Measurements from ENCODE around the gene RBM24.

DNA sequence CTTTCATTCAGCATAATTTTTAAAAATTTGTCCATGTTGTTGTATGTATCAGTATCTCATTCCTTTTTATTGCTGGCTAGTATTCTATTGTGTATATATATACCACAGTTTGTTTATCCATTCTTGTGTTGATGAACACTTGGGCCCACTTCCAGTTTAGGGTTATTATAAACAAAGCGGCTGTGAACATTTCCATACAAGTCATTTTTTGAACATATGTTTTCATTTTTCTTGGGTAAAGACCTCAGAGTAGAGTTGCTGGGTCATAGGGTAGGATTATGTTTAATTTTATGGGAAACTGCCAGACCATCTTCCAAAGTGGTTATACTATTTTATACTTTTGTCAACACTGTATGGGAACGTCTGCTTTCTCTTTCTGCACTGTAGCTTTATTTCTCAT lies 55.3 kb downstream of the RBM24 start:
- TF ChIP-seq, protein P1, sequence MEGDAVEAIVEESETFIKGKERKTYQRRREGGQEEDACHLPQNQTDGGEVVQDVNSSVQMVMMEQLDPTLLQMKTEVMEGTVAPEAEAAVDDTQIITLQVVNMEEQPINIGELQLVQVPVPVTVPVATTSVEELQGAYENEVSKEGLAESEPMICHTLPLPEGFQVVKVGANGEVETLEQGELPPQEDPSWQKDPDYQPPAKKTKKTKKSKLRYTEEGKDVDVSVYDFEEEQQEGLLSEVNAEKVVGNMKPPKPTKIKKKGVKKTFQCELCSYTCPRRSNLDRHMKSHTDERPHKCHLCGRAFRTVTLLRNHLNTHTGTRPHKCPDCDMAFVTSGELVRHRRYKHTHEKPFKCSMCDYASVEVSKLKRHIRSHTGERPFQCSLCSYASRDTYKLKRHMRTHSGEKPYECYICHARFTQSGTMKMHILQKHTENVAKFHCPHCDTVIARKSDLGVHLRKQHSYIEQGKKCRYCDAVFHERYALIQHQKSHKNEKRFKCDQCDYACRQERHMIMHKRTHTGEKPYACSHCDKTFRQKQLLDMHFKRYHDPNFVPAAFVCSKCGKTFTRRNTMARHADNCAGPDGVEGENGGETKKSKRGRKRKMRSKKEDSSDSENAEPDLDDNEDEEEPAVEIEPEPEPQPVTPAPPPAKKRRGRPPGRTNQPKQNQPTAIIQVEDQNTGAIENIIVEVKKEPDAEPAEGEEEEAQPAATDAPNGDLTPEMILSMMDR (IDR thresholded peaks at IDR 0.05; ENCODE audit: borderline replicate concordance, extremely low read depth, low read length, poor library complexity, severe bottlenecking): no peak
- TF ChIP-seq EZH2 (IDR thresholded peaks at IDR 0.05; ENCODE audit: borderline replicate concordance, low read depth, low read length, severe bottlenecking): no peak
